Activated CD8-positive, alpha-beta memory T cell treated with anti-CD3 and anti-CD28 coated beads, Interleukin-2, amount 50 U/mL, for 24 hours (primary cell): Measurements from ENCODE around the gene ZNF785.
"Not testable (repeated sequence)": the region's sequence is repeated elsewhere in the genome, so short reads cannot be mapped to it uniquely, and the experiment has no call there.

ENCODE experiments used
- DNase-seq: peaks from one replicate; pipeline ENCODE4 v3.0.0-alpha.2; 2020; ENCODE audit errors: extremely low read depth

ZNF785 gene

GRCh38 chr16:30602616-30603277 lies 17.2 kb upstream of the ZNF785 start:
- DNase-seq: no peak

DNA sequence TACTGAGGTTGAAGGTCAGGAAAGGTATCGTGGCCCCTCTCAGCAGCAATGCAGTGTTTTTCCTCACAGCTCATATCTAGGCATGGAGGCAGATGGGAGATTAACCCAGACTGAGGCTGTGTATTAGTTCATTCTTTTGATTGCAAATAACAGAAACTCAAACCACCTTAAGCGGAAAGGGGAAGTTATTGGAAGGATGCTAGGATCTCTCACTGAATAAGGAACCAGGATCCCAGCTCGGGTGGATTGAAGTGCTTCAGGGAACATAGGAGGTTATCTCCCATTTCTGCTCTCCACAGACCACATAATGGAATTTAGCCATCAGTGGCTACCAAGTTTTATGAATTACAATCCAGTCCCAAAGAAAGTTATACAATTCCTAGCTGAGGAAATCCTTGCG lies 16.5 kb upstream of the ZNF785 start:
- no peak for DNase-seq

- DNase-seq: no peak
Observed at GRCh38 chr16:30600929-30601328, 15.4 kb upstream of the ZNF785 start.

- no peak for DNase-seq
Observed at GRCh38 chr16:30600215-30600614, 14.7 kb upstream of the ZNF785 start.

DNA sequence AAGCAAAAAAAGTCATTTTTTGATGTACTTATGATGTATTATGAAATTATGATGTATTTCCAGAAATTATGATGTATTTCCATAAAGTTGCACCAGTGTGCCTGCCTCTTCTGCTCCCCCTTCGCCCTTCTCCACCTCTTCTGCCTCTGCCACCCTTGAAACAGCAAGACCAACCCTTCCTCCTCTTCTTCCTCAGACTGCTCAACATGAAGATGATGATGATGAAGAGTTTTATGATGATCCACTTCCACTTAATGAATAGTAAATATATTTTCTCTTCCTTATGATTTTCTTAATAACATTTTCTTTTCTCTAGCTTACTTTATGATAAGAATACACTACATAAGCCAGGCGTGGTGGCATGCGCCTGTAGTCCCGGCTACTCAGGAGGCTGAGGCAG lies 7.4 kb upstream of the ZNF785 start:
- DNase-seq: no peak

- not testable (repeated sequence) for DNase-seq
Observed at GRCh38 chr16:30590869-30591268, 5.4 kb upstream of the ZNF785 start.

DNA sequence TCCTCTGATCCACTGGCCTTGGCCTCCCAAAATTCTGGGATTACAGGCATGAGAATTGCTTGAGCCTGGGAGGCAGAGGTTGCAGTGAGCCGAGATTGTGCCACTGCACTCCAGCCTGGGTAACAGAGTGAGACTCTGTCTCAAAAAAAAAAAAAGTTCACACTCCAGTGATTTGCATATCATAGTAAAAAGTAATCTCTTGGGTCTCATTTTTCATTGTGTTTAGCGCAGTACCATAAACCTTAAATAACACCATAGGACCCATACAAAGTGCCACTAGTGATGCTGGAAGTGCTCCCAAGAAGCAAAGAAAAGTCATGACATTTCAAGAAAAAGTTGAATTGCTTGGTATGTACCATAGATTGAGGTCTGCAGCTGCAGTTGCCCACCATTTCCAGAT lies 4.1 kb upstream of the ZNF785 start:
- DNase-seq: not testable (repeated sequence)

- DNase-seq: no peak
Observed at GRCh38 chr16:30588651-30589050, 3.2 kb upstream of the ZNF785 start.

GRCh38 chr16:30585022-30585399 lies 486 bp downstream of the ZNF785 start:
- DNase-seq: no peak

DNA sequence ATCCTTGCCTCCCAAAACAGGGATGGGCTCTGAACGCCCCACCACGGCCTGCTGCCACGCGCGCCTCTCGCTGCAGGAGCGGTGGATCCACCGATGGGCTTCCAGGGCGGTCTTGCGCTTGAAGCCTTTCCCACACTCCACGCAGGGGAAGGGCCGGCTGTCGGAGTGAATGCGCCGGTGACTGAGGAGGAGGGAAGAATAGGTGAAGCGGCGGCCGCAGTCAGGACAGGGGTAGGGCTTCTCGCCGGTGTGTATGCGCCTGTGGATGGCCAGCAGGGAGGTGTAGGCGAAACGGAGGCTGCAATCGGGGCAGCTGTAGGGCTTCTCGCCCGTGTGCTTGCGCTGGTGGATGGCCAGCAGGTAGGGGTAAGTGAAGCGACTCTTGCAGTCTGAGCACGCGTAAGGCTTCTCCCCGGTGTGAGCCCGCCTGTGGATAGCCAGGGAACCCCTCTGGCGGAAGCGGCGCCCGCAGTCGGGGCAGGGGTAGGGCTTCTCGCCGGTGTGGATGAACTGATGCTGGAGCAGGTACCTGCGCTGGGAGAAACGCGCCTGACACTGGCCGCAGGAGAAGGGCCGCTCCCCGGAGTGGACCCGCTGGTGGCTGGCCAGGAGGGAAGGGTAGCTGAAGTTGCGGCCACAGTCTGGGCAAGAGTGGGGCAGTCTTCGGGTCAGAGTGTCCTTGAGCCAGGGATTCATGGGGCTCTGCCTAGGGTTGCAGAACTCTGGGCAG lies 2.7 kb downstream of the ZNF785 start:
- no peak for DNase-seq

GRCh38 chr16:30581457-30581856 lies 4.0 kb downstream of the ZNF785 start:
- no peak for DNase-seq

DNA sequence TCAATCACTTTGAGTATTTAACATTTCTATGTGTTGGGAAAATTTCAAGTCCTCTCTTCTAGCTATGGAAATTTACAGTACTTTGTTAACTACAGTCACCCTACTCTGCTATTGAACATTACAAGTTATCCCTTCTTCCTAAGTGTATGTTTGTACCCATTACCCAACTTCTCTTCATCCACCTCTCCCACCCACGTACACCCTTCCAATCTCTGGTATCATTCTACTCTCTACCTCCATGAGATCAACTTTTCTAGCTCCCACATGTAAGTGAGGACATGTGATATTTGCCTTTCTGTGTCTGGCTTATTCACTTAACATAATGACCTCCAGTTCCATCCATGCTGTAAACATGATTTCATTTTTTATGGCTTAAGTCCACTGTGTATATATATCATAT lies 10.8 kb downstream of the ZNF785 start:
- no peak for DNase-seq

- DNase-seq: peak; percentile 88
Observed at GRCh38 chr16:30571445-30572322, 13.8 kb downstream of the ZNF785 start, which contains the start of gene ZNF688. Gene ZNF688, minus strand, starts transcription at chr16:30571714. Its CDS starts 85 bp downstream, at chr16:30571629.

- no peak for DNase-seq
Observed at GRCh38 chr16:30570636-30571444, 14.7 kb downstream of the ZNF785 start.

GRCh38 chr16:30569746-30570635 lies 15.5 kb downstream of the ZNF785 start:
- no peak for DNase-seq

- no peak for DNase-seq
Observed at GRCh38 chr16:30569281-30569680, 16.2 kb downstream of the ZNF785 start.

- DNase-seq: no peak
Observed at GRCh38 chr16:30567991-30568638, 17.4 kb downstream of the ZNF785 start.

- DNase-seq: no peak
Observed at GRCh38 chr16:30567160-30567990, 18.1 kb downstream of the ZNF785 start.

- no peak for DNase-seq
Observed at GRCh38 chr16:30566531-30566930, 19.0 kb downstream of the ZNF785 start.
